HepG2 (cell line): ENCODE measurements around the gene RAP1GAP2. TPM values are rescaled to one million over a fixed set of nuclear protein-coding genes. Genes with fewer than 3 reads are reported as not detected.

Source experiments
- BORCS8-MEF2B ChIP-seq: sonication (generic); formaldehyde crosslinking; IDR thresholded peaks from 2 replicates; pipeline ENCODE4 v1.8.0; 2022; ENCODE audit warnings: mild to moderate bottlenecking, missing genetic modification reagents
- CTCF ChIP-seq: sonication (generic); formaldehyde crosslinking; IDR thresholded peaks from 2 replicates; pipeline ENCODE4 v1.5.0; 2020; ENCODE audit warnings: mild to moderate bottlenecking, missing genetic modification reagents, moderate library complexity
- DRAP1 ChIP-seq: IDR thresholded peaks from 2 replicates; pipeline ENCODE4 v1.6.1; 2016; ENCODE audit warnings: missing genetic modification reagents, missing compliant biosample characterization
- JUNB ChIP-seq: sonication (generic); formaldehyde crosslinking; IDR thresholded peaks from 2 replicates; pipeline ENCODE4 v1.8.0; 2022; ENCODE audit warnings: missing genetic modification reagents, mild to moderate bottlenecking, borderline replicate concordance
- MYNN ChIP-seq: sonication (generic); formaldehyde crosslinking; IDR thresholded peaks from 2 replicates; pipeline ENCODE4 v1.4.0; 2020; ENCODE audit warnings: mild to moderate bottlenecking, low read depth, missing genetic modification reagents
- PCBP1 ChIP-seq: fragments of 200-400 bp; formaldehyde crosslinking; IDR thresholded peaks from 2 replicates; pipeline ENCODE4 v1.6.1; 2017; ENCODE audit warnings: mild to moderate bottlenecking, low read depth, low read length, borderline replicate concordance
- PHF21A ChIP-seq: sonication (generic); formaldehyde crosslinking; IDR thresholded peaks from 2 replicates; pipeline ENCODE4 v1.5.0; 2020; ENCODE audit warnings: mild to moderate bottlenecking, missing genetic modification reagents
- PRDM4 ChIP-seq: sonication (generic); formaldehyde crosslinking; IDR thresholded peaks from 2 replicates; pipeline ENCODE4 v1.9.0; 2021; ENCODE audit warnings: missing genetic modification reagents, borderline replicate concordance
- PRPF4 ChIP-seq: fragments of 200-400 bp; formaldehyde crosslinking; IDR thresholded peaks from 2 replicates; pipeline ENCODE4 v1.6.1; 2016; ENCODE audit warnings: low read length, low read depth; ENCODE audit not compliant: poor library complexity, severe bottlenecking
- SIX4 ChIP-seq: sonication (generic); formaldehyde crosslinking; IDR thresholded peaks from 2 replicates; pipeline ENCODE4 v1.4.0; 2020; ENCODE audit warnings: missing genetic modification reagents
- SMC3 ChIP-seq: IDR thresholded peaks from 2 replicates; pipeline ENCODE4 v1.6.1; 2011; ENCODE audit warnings: low read length, improper control_type of control experiment
- ZBTB46 ChIP-seq: sonication (generic); formaldehyde crosslinking; IDR thresholded peaks from 2 replicates; pipeline ENCODE4 v1.4.0; 2020; ENCODE audit warnings: mild to moderate bottlenecking, missing genetic modification reagents, borderline replicate concordance
- ZFP91 ChIP-seq: sonication (generic); formaldehyde crosslinking; IDR thresholded peaks from 2 replicates; pipeline ENCODE4 v1.9.0; 2022; ENCODE audit warnings: missing genetic modification reagents, mild to moderate bottlenecking, borderline replicate concordance
- ZMYM3 ChIP-seq: sonication (generic); formaldehyde crosslinking; IDR thresholded peaks from 2 replicates; pipeline ENCODE4 v1.5.1; 2020; ENCODE audit warnings: mild to moderate bottlenecking, missing genetic modification reagents
- ZNF333 ChIP-seq: sonication (generic); formaldehyde crosslinking; IDR thresholded peaks from 2 replicates; pipeline ENCODE4 v1.4.0; 2020; ENCODE audit warnings: mild to moderate bottlenecking, missing genetic modification reagents, borderline replicate concordance
- ZNF605 ChIP-seq: sonication (generic); formaldehyde crosslinking; IDR thresholded peaks from 2 replicates; pipeline ENCODE4 v1.8.0; 2022; ENCODE audit warnings: mild to moderate bottlenecking, missing genetic modification reagents
- ZNF713 ChIP-seq: sonication (generic); formaldehyde crosslinking; IDR thresholded peaks from 2 replicates; pipeline ENCODE4 v1.4.0; 2020; ENCODE audit warnings: mild to moderate bottlenecking, missing genetic modification reagents
- polyA plus RNA-seq, 8 experiments: library from polyadenylated mRNA; depleted of rRNA in 3 of 8; stranded (reverse) in 7 of 8; unstranded in 1 of 8; fragments of >200 nt; fragmentation: Illumina TruSeq in 4 of 8; extraction: Trizol in 4 of 8; gene quantifications; 2 replicates each; pipeline versions ENCODE4 v1.2.1 to v1.2.3, GENCODE V29; 2011 to 2016; ENCODE audit warnings: low read depth in 4 of 8, missing spikeins in 1 of 8, mixed read lengths in 1 of 8; ENCODE audit not compliant: insufficient read depth in 1 of 8
- total RNA-seq, 5 experiments: library from RNA; depleted of rRNA; stranded (reverse); fragments of >200 nt; fragmentation: Illumina TruSeq; extraction: Trizol; gene quantifications; 2 replicates each; pipeline ENCODE4 v1.2.3, GENCODE V29; 2016; ENCODE audit warnings: low read depth in 1 of 5

The RAP1GAP2 gene
- total and polyA plus RNA-seq, 2 of the 13 experiments (the other 11 are each of a cell fraction or from before 2014, with no cell fraction given) = 10.9 to 12.0 TPM

GRCh38 chr17:2755891-2756724, 40.1 kb upstream of the RAP1GAP2 start (continued):
- TF ChIP-seq ZBTB46 (CRISPR knock-in tag) (no peak), DRAP1 (CRISPR knock-in tag) (no peak), ZNF713 (no peak), SIX4 (peak; percentile 95), BORCS8-MEF2B (CRISPR knock-in tag) (no peak), JUNB (no peak), ZFP91 (CRISPR knock-in tag) (peak; percentile 14; the same call in 1 of the 2 replicates), SMC3 (no peak), ZNF605 (CRISPR knock-in tag) (no peak), ZMYM3 (CRISPR knock-in tag) (0 out of 2 replicates have a peak, but pooled peaks have one; percentile 22), CTCF (CRISPR knock-in tag) (peak; percentile 5; the same call in 1 of the 2 replicates), PCBP1 (0 out of 2 replicates have a peak, but pooled peaks have one; percentile 44), MYNN (CRISPR knock-in tag) (no peak), PRDM4 (no peak), PRPF4 (no peak), PHF21A (CRISPR knock-in tag) (0 out of 2 replicates have a peak, but pooled peaks have one; percentile 27), ZNF333 (no peak)
